Nucleus accumbens (tissue), 56 donors: ENCODE results near the gene XKR3.
"Not testable (repeated sequence)": the region's sequence is repeated elsewhere in the genome, so short reads cannot be mapped to it uniquely, and the experiment has no call there.

Source experiments
- DNase-seq, 56 donors: peaks; one replicate each; lab custom pipeline; 2025; lab: John Stamatoyannopoulos, UW

Gene XKR3

GRCh38 chr22:16749282-16749681 lies 75.9 kb downstream of the XKR3 start:
- DNase-seq, result not testable (repeated sequence)

- not testable (repeated sequence) for DNase-seq
These were observed 76.9 kb downstream of the XKR3 start for GRCh38 chr22:16748160-16748929.

- DNase-seq, result not testable (repeated sequence)
These were observed 77.7 kb downstream of the XKR3 start for GRCh38 chr22:16747266-16748159.

- not testable (repeated sequence) for DNase-seq
These were observed 90.9 kb downstream of the XKR3 start for GRCh38 chr22:16734271-16734670.
